Muscle layer of duodenum (tissue), 2 donors: ENCODE measurements around the gene NPRL2.
A peak's percentile ranks its signal among the peaks of the same experiment; 100 is the strongest.

Source experiments
- H3K27ac ChIP-seq: one replicate; pipeline ENCODE4 v1.7.0; 2013; ENCODE audit warnings: mild to moderate bottlenecking, low read length
- H3K27me3 ChIP-seq: one replicate; pipeline ENCODE4 v1.7.0; 2013; ENCODE audit warnings: low read depth, mild to moderate bottlenecking, control low read depth, low read length
- H3K36me3 ChIP-seq, 2 donors: one replicate each; pipeline ENCODE4 v1.7.0; 2013; ENCODE audit warnings: low read length in 2 of 2, control low read depth in 1 of 2, mild to moderate bottlenecking in 1 of 2; ENCODE audit not compliant: insufficient read depth in 2 of 2, control insufficient read depth in 1 of 2
- H3K4me1 ChIP-seq, 2 donors: one replicate each; pipeline ENCODE4 v1.7.0; 2013; ENCODE audit warnings: low read length in 2 of 2, mild to moderate bottlenecking in 2 of 2, control low read depth in 1 of 2, moderate library complexity in 1 of 2; ENCODE audit not compliant: insufficient read depth in 2 of 2, control insufficient read depth in 1 of 2
- H3K4me3 ChIP-seq, 2 donors: one replicate each; pipeline ENCODE4 v1.7.0; 2013; ENCODE audit warnings: low read length in 2 of 2, low read depth in 1 of 2, mild to moderate bottlenecking in 1 of 2
- H3K9me3 ChIP-seq, 2 donors: one replicate each; pipeline ENCODE4 v1.7.0; 2013; ENCODE audit warnings: low read length in 2 of 2, control low read depth in 1 of 2, mild to moderate bottlenecking in 1 of 2; ENCODE audit not compliant: control insufficient read depth in 1 of 2
- donor health status: healthy.

The NPRL2 gene

GRCh38 chr3:50345008-50345407, 5.6 kb downstream of the NPRL2 start:
- H3K9me3 ChIP-seq = no peaks in the 10 kb centered on the region
- H3K4me1 ChIP-seq = peaks cover 16 to 48% of the 10 kb centered on the region in 2 donors
- H3K27me3 ChIP-seq = no peaks in the 10 kb centered on the region
- H3K27ac ChIP-seq = no peak overlapping the region
- peak overlapping the region; percentile 53 to 61 for H3K4me3 ChIP-seq
- H3K36me3 ChIP-seq = peaks cover 5 to 17% of the 10 kb centered on the region in 2 donors

GRCh38 chr3:50342813-50343633, 7.6 kb downstream of the NPRL2 start:
- Histone ChIP-seq H3K4me1 (peaks cover 13 to 46% of the 10 kb centered on the region in 2 donors), H3K4me3 (no peak overlapping the region), H3K27ac (no peak overlapping the region), H3K36me3 (peaks cover 0 to 7% of the 10 kb centered on the region in 2 donors), H3K9me3 (no peaks in the 10 kb centered on the region), H3K27me3 (no peaks in the 10 kb centered on the region)

GRCh38 chr3:50341996-50342650, 8.5 kb downstream of the NPRL2 start:
- Histone ChIP-seq H3K27ac (no peak overlapping the region), H3K9me3 (no peaks in the 10 kb centered on the region), H3K36me3 (no peaks in the 10 kb centered on the region), H3K27me3 (no peaks in the 10 kb centered on the region), H3K4me3 (no peak overlapping the region), H3K4me1 (peaks cover 13 to 44% of the 10 kb centered on the region in 2 donors)

- H3K27me3 ChIP-seq = no peaks in the 10 kb centered on the region
- peaks cover 13 to 47% of the 10 kb centered on the region in 2 donors for H3K4me1 ChIP-seq
- H3K36me3 ChIP-seq = peaks cover 0 to 6% of the 10 kb centered on the region in 2 donors
- peak overlapping the region; percentile 59 to 74 for H3K4me3 ChIP-seq
- no peak overlapping the region for H3K27ac ChIP-seq
- H3K9me3 ChIP-seq = no peaks in the 10 kb centered on the region
Observed at GRCh38 chr3:50341537-50341936, 9.0 kb downstream of the NPRL2 start.

- Histone ChIP-seq H3K4me1 (peaks cover 13 to 51% of the 10 kb centered on the region in 2 donors), H3K9me3 (no peaks in the 10 kb centered on the region), H3K4me3 (peak within 1 kb of the TSS; percentile 59 to 74), H3K27me3 (no peaks in the 10 kb centered on the region), H3K36me3 (peaks cover 0 to 8% of the 10 kb centered on the region in 2 donors), H3K27ac (peak within 1 kb of the TSS; percentile 69)
Observed at GRCh38 chr3:50340448-50341329, 9.9 kb downstream of the NPRL2 start, which contains the start of gene RASSF1. Gene RASSF1 (minus strand): TSS chr3:50340836. CDS start chr3:50340805, 31 bp downstream.

- Histone ChIP-seq H3K27me3 (no peaks in the 10 kb centered on the region), H3K27ac (peak overlapping the region; percentile 69), H3K4me1 (peaks cover 13 to 47% of the 10 kb centered on the region in 2 donors), H3K4me3 (peak overlapping the region; percentile 59 to 74), H3K36me3 (peaks cover 0 to 8% of the 10 kb centered on the region in 2 donors), H3K9me3 (no peaks in the 10 kb centered on the region)
Observed at GRCh38 chr3:50340147-50340447, 10.5 kb downstream of the NPRL2 start.

GRCh38 chr3:50339485-50340146, 11.0 kb downstream of the NPRL2 start:
- Histone ChIP-seq H3K36me3 (peaks cover 0 to 8% of the 10 kb centered on the region in 2 donors), H3K27ac (peak overlapping the region; percentile 69), H3K4me3 (peak overlapping the region; percentile 59 to 74), H3K9me3 (no peaks in the 10 kb centered on the region), H3K27me3 (no peaks in the 10 kb centered on the region), H3K4me1 (peaks cover 13 to 46% of the 10 kb centered on the region in 2 donors)

GRCh38 chr3:50338965-50339364, 11.6 kb downstream of the NPRL2 start:
- no peaks in the 10 kb centered on the region for H3K27me3 ChIP-seq
- H3K4me1 ChIP-seq = peaks cover 13 to 49% of the 10 kb centered on the region in 2 donors
- peaks cover 0 to 8% of the 10 kb centered on the region in 2 donors for H3K36me3 ChIP-seq
- no peaks in the 10 kb centered on the region for H3K9me3 ChIP-seq
- H3K27ac ChIP-seq = peak overlapping the region; percentile 94
- H3K4me3 ChIP-seq = peak overlapping the region; percentile 18 to 21

GRCh38 chr3:50337175-50337861, 13.3 kb downstream of the NPRL2 start:
- Histone ChIP-seq H3K27me3 (no peaks in the 10 kb centered on the region), H3K36me3 (peaks cover 0 to 8% of the 10 kb centered on the region in 2 donors), H3K9me3 (no peaks in the 10 kb centered on the region), H3K27ac (peak overlapping the region; percentile 94), H3K4me1 (peaks cover 13 to 55% of the 10 kb centered on the region in 2 donors), H3K4me3 (peak overlapping the region; percentile 84 to 85)

- Histone ChIP-seq H3K4me3 (peak overlapping the region; percentile 84 to 85), H3K27me3 (no peaks in the 10 kb centered on the region), H3K27ac (peak overlapping the region; percentile 94), H3K4me1 (peaks cover 12 to 50% of the 10 kb centered on the region in 2 donors), H3K36me3 (peaks cover 0 to 13% of the 10 kb centered on the region in 2 donors), H3K9me3 (no peaks in the 10 kb centered on the region)
Observed at GRCh38 chr3:50336452-50337174, 14.0 kb downstream of the NPRL2 start.
